Renal cortex interstitium (tissue), 15 donors: ENCODE results near the gene ARHGEF9. TPM values are rescaled to one million over a fixed set of nuclear protein-coding genes. Genes with fewer than 3 reads are reported as not detected.
"Not testable (repeated sequence)": the region's sequence is repeated elsewhere in the genome, so short reads cannot be mapped to it uniquely, and the experiment has no call there.

Source experiments
- DNase-seq, 11 donors: peaks; one replicate each; pipeline ENCODE4 v3.0.0-alpha.2; 2013; ENCODE audit warnings: low read depth in 9 of 11, low spot score in 4 of 11; ENCODE audit errors: extremely low read depth in 1 of 11
- long read RNA-seq, 16 experiments: transcript quantifications; one replicate each; lab custom pipeline, GENCODE V29; 2026
- polyA plus RNA-seq, 3 donors: library from polyadenylated mRNA; unstranded; fragments of 120-200 nt; gene quantifications; one replicate each; pipeline ENCODE4 v1.2.1, GENCODE V29; 2013; ENCODE audit not compliant: insufficient read length in 3 of 3

ARHGEF9 gene
- polyA plus RNA-seq, result 10 to 100 TPM; 39.3 to 40.4 (median 39.5) TPM
- long read RNA-seq, donor 1, partial matches to known transcripts, result 21 of 22 reads
- long read RNA-seq, donor 1, other reads (novel, unspliced or antisense), result 0 of 22 reads
- long read RNA-seq, donor 2, result 0 reads
- long read RNA-seq, donor 3, partial matches to known transcripts, result 6 of 11 reads
- long read RNA-seq, donor 3, other reads (novel, unspliced or antisense), result 5 of 11 reads
- long read RNA-seq, donor 4, partial matches to known transcripts, result 34 of 34 reads
- long read RNA-seq, donor 4, other reads (novel, unspliced or antisense), result 0 of 34 reads
- long read RNA-seq, donor 5, partial matches to known transcripts, result 18 of 28 reads
- long read RNA-seq, donor 5, other reads (novel, unspliced or antisense), result 5 of 28 reads
- long read RNA-seq, donor 6, partial matches to known transcripts, result 9 of 12 reads
- long read RNA-seq, donor 6, other reads (novel, unspliced or antisense), result 0 of 12 reads
- long read RNA-seq, donor 7, partial matches to known transcripts, result 5 of 6 reads
- long read RNA-seq, donor 7, other reads (novel, unspliced or antisense), result 0 of 6 reads
- long read RNA-seq, donor 8, full-length matches to known transcripts, result 6 of 26 reads
- long read RNA-seq, donor 8, partial matches to known transcripts, result 8 of 26 reads
- long read RNA-seq, donor 8, other reads (novel, unspliced or antisense), result 12 of 26 reads
- long read RNA-seq, donor 9, partial matches to known transcripts, result 13 of 14 reads
- long read RNA-seq, donor 9, other reads (novel, unspliced or antisense), result 0 of 14 reads
- long read RNA-seq, donor 10, result 0 reads
- long read RNA-seq, donor 11, partial matches to known transcripts, result 10 of 13 reads
- long read RNA-seq, donor 11, other reads (novel, unspliced or antisense), result 0 of 13 reads
- long read RNA-seq, donor 12, partial matches to known transcripts, result 15 of 16 reads
- long read RNA-seq, donor 12, other reads (novel, unspliced or antisense), result 0 of 16 reads
- long read RNA-seq, donor 13, partial matches to known transcripts, result 5 of 19 reads
- long read RNA-seq, donor 13, other reads (novel, unspliced or antisense), result 8 of 19 reads
- long read RNA-seq, donor 14, partial matches to known transcripts, result 0 of 1 reads
- long read RNA-seq, donor 14, other reads (novel, unspliced or antisense), result 0 of 1 reads
- long read RNA-seq, donor 15, result 0 reads
- long read RNA-seq, donor 16, partial matches to known transcripts, result 21 of 37 reads
- long read RNA-seq, donor 16, other reads (novel, unspliced or antisense), result 12 of 37 reads

- peak in 9 of 11 donors; percentile 21 to 52 (median 41) for DNase-seq
These were observed at the start of gene ARHGEF9 for GRCh38 chrX:63784902-63785707. ARHGEF9 (minus strand) TSS chrX:63785214; CDS start chrX:63785145, 69 bp downstream.

- DNase-seq, result not testable (repeated sequence)
These were observed 40.4 kb upstream of the ARHGEF9 start for GRCh38 chrX:63825446-63825845.

DNA sequence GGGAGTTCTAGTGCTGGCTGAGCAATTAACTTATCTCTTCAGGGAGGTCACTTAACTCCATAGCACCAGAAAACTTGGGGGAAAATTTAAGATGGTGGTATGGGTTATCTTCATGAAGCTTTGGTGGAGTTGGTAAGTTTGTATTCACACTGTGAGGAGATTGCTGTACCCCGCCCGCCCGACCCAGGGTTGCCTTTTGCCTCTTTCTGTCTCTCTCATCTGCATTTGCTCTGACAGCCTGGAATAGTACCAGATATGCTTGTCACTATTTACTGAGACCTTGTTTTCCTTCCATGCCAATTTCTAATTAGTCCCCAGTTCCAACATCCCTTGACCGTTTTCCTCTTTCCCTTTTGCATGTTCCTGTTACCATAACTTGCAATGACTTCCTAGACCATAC, 33.1 kb upstream of the ARHGEF9 start:
- no peak for DNase-seq

DNA sequence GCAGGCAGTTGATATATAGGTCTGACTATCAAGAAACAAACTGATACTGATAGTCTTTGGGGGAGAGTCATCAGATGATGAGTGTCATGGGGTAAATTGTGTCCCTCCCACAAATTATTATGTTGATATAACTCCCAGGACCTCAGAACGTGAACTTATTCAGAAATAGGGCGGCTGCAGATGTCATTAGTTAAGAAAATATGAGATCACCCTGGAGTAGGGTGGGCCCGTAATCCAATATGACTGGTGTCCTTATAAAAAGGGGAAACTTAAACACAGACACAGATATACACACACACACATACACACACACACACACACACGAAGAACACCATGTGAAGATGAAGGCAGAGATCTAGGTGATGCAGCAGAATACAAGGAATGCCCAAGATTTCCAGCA, 32.7 kb upstream of the ARHGEF9 start:
- no peak for DNase-seq

- DNase-seq, result no peak
These were observed 27.8 kb upstream of the ARHGEF9 start for GRCh38 chrX:63812823-63813222.

DNA sequence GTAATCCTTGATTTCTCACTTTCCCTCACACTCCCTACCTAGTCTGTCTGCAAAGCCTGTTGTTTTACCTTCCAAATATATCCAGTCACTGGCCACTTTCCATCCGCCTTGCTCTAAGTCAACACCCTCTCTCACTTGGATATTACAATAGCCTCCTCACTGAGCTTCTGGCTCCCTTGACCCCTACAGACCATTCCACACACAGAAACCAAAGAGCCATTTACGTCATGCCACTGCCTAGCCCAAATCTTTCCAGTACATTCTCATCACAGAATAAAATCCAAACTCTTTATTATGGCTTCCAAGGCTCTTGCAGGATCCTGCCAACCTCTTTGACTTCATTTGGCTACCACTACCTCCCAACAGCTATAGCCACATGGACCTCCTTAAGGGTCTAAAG, 25.7 kb upstream of the ARHGEF9 start:
- DNase-seq, result no peak

DNA sequence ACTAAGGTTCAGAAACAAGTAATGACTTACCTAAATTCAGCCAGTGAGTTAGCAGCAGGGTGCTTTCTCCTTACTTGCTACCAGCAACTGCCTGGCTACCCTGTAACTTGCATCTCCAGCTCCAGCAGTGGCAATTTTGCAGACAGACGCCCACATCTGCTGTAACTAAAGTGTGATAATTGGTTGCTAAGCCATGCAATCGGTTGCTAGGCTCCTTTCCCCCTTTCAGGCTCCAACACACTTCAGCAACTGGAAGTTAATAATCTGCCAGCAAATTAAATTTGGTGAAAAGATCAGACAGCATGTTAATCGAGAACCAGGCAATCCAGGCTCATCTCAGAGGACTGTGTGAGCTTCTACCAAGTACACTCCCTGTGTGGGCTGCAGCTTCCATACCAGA, 24.2 kb upstream of the ARHGEF9 start:
- peak in 5 of 11 donors; percentile 0 to 22 (median 13) for DNase-seq

DNA sequence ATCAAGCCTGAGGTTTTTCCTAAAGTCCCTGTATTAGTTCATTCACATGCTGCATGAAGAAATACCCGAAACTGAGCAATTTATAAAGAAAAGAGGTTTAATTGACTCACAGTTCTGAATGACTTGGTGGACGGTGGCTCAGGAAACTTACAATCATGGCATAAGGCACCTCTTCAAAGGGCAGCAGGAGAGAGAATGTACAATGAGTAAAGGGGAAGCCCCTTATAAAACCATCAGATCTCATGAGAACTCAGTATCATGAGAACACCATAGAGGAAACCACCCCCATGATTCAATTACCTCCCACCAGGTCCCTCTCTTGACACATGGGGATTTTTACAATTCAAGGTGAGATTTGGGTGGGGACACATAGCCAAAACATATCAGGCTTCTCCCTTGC, 10.4 kb upstream of the ARHGEF9 start:
- DNase-seq, result not testable (repeated sequence)

GRCh38 chrX:63785708-63786040, 660 bp upstream of the ARHGEF9 start:
- DNase-seq, result no peak

DNA sequence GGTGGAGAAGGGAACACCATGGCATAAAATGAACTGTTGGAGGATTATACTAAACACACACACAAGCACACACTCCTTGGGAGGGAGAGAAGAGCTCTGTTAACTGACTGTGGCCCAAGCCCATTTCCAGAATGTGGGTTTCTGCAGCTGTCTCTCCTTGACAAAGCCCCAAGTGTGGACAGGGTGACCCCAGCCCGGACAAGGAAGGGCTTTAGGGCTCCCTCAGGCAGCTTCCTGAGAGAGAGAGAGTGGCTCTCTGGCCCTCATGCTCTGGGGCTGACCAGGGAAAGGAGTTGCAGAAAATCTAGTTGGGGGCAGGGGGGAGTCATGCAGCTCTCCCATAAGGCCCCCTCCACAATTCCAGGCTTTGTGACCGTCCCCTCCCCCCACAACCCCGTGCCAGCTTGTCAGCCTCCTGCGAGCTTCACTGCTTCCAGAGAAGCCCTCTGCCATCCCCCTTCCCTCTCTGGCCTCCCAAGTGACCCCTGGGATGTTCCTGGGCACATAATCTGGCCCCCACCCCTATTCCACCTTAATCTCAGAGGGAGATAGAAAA, 590 bp downstream of the ARHGEF9 start:
- peak in 2 of 11 donors; percentile 13 to 19 for DNase-seq

DNA sequence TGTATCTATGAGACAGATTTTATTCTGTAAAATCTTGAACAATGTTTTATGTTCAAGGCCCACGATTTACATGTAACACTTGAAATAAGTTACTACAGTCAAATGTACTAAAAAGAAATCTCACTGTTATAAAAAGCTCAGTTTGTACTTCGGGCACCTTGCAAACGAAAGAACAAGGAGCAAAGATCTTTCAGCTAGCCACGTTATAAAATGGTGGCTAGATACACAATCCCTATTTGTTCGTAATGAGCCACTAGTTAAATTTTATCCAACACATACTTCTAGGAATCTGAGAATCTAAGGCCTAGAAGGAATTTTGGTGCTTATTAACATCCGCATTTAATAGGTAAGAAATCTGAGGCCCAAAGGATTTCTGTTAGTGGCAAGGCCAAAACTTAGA, 2.5 kb downstream of the ARHGEF9 start:
- DNase-seq, result no peak

DNA sequence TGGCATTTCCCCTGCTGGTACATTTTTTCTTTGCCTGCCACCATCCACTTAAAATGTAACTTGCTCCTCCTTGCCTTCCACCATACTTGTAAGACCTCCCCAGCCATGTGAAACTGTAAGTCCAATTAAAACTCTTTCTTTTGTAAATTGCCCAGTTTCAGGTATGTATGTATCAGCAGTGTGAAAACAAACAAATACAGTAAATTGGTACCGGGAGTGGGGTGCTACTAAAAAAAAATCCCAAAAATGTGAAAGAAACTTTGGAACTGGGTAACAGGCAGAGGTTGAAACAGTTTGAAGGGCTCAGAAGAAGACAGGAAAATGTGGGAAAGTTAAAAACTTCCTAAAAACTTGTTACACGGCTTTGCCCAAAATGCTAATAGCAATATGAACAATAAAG, 16.3 kb downstream of the ARHGEF9 start:
- no peak for DNase-seq

GRCh38 chrX:63765712-63766111, 19.3 kb downstream of the ARHGEF9 start:
- no peak for DNase-seq

DNA sequence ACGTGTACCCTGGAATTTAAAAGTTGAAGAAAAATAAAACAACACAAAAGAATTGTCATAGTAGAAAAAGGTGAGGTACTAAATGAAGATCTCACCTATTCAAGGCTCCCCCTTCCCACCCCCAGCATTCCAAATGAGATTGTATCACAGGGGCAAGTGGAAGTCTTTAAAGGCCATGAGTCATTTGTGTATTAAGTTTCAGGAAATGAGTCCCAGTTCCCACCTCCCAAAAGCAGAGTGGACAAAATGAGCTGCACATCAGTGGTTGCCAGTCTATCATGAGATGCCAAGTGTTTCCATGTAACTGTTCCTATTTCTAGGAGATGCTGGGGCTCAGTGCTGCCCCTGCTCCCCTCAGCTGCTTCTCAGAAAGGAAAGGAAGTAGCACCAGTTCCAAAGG, 20.1 kb downstream of the ARHGEF9 start:
- no peak for DNase-seq

GRCh38 chrX:63761639-63762038, 23.4 kb downstream of the ARHGEF9 start:
- DNase-seq, result no peak

DNA sequence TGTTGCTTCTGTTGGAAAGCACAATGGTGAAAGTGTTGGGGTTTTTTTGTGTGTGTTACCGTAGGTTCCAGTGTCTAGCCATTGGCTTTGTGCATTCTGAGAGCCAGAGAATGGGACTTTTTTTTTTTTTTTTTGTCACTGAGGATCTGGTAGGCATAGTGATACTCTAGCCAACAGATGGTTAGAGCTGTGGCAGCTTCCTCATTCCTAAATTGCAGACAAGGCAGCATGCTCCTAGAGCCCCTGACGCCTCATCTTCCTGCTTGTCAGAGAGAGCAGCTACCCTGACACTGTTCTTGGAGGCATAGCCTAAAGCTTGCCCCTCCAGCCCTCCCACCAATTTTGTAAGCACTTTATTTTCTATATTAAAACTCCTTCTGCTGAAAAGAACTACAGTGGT, 27.0 kb downstream of the ARHGEF9 start:
- DNase-seq, result no peak

DNA sequence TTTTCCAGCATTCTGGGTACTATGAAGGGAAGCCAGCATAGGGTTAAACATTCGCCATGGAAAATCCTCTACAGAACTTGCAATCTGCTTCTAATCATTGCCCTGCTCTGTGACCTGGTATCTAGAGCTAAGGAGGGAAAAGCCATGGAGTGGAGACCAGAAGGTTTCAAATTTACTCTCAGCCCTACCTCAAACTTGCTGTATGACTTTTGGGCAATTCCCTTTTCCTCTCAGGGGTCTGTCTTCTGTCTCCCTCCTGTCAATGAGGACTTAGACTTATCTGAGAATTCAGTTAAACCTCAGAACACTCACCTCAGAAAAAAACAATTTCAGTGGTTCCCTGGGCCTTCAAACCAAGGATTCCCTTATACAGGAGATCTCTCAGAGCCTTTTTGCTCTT, 29.1 kb downstream of the ARHGEF9 start:
- DNase-seq, result no peak

DNA sequence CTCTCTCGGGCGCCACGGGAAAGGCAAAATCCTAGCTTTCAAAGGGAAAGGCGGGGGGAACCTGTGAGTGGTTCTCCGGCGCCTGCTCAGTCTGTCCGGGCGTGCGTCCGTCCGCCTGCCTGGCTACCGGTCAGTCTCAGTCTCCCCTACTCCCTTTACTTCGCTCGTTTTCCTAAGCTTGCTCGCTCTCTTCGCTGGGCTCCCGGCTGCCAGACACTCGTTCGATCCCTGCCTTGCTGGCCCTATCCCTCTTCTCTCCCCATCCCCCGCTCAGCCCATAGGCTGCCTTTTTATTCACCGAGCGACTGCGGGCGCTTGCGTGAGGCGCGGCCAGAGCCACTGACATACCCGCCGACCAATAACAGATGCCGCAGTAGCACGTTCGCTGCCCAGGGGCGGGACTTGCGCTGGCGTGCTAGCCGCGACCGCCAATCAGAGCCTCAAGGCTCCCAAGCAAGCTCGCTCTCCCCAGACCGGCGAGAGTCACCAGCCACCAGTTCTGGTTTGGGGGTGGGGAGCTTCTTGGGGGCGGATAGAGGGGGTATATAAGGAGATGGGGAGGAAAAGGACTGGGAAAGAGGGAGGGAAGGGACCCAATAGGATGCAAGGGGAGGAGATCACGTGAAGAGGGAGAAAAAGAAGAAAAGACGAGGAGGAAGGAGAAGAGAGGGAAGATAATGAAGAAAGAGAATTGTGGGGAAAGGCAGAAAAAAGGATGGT, 30.0 kb downstream of the ARHGEF9 start:
- peak; percentile 66 to 85 (median 80) for DNase-seq
